SJSA1 (cell line): ENCODE results near the gene IFITM10. TPM values are rescaled to one million over a fixed set of nuclear protein-coding genes. Genes with fewer than 3 reads are reported as not detected.

Experiments used
- DNase-seq, 2 experiments: peaks; one replicate each; pipeline ENCODE4 v3.0.0-alpha.2; 2015 to 2020; ENCODE audit warnings: low spot score in 2 of 2, low read depth in 1 of 2
- H3K27ac ChIP-seq: fragments of 250-450 bp; sonication (Bioruptor Pico); 2 replicates; pipeline ENCODE4 v1.5.1; 2020; ENCODE audit warnings: mild to moderate bottlenecking, moderate library complexity
- H3K27me3 ChIP-seq: fragments of 250-450 bp; sonication (Bioruptor Pico); replicated peaks from 2 replicates; pipeline ENCODE4 v1.5.1; 2020; ENCODE audit warnings: mild to moderate bottlenecking, moderate library complexity
- H3K36me3 ChIP-seq: fragments of 250-450 bp; sonication (Bioruptor Pico); 2 replicates; pipeline ENCODE4 v1.5.1; 2020; ENCODE audit warnings: mild to moderate bottlenecking
- H3K4me1 ChIP-seq: fragments of 250-450 bp; sonication (Bioruptor Pico); replicated peaks from 2 replicates; pipeline ENCODE4 v1.6.1; 2021; ENCODE audit warnings: mild to moderate bottlenecking
- H3K4me3 ChIP-seq: fragments of 250-450 bp; sonication (Bioruptor Pico); 2 replicates; pipeline ENCODE4 v1.5.1; 2020; ENCODE audit warnings: mild to moderate bottlenecking
- H3K9me3 ChIP-seq: fragments of 250-450 bp; sonication (Bioruptor Pico); replicated peaks from 2 replicates; pipeline ENCODE4 v1.5.1; 2020; ENCODE audit warnings: mild to moderate bottlenecking
- total RNA-seq: library from RNA; depleted of rRNA; stranded (reverse); fragments of >200 nt; shearing (Covaris generic); gene quantifications from 2 replicates; pipeline ENCODE4 v1.2.3, GENCODE V29; 2014

The IFITM10 gene
- total RNA-seq, 1 experiment from 2014 or later, result 0.05 TPM

DNA sequence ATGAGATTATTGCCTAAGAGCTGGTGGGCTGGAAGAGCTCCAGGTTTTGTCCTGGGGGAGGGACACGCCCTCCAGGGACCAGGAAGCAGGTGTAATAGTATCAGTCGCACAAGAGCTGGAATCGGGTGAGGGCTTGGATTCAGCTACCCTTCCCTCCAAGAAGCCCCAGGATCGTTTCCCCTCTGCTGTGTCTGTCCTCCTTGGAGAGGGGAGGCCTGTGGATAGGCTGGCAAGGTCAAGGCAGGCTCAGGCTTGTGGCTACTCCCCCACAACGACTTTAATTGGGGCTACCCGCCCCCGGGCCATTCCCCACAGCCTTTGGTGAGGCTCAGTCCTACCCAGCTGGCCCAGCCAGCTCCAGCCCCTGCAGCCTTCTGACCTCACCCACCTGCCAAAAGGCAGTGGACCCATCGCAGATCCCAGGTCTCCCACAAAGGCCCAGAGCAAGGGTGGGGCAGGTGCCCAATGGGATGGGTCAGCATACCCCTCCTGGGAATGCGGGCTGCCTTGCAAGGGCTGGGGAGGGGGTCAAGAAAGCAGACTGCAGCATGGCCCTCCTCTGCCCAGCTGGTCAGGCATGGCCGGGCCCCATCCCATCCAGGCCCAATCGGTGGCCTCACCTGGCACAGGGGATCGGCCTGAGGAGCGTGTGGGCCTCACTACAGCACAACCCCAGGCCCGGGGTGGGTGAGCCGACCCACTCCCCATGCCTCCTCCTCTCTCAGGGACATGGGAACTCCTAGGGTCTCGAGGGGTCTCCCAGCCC lies 12.3 kb upstream of the IFITM10 start:
- Histone ChIP-seq H3K4me3 (peak overlapping the region; percentile 94), H3K4me1 (peaks cover 44% of the 10 kb centered on the region), H3K36me3 (peaks cover 39% of the 10 kb centered on the region), H3K9me3 (peaks cover 3% of the 10 kb centered on the region; the same call in 1 of the 2 replicates), H3K27me3 (no peaks in the 10 kb centered on the region), H3K27ac (no peak overlapping the region; the same call in 1 of the 2 replicates)
- DNase-seq, result no peak

DNA sequence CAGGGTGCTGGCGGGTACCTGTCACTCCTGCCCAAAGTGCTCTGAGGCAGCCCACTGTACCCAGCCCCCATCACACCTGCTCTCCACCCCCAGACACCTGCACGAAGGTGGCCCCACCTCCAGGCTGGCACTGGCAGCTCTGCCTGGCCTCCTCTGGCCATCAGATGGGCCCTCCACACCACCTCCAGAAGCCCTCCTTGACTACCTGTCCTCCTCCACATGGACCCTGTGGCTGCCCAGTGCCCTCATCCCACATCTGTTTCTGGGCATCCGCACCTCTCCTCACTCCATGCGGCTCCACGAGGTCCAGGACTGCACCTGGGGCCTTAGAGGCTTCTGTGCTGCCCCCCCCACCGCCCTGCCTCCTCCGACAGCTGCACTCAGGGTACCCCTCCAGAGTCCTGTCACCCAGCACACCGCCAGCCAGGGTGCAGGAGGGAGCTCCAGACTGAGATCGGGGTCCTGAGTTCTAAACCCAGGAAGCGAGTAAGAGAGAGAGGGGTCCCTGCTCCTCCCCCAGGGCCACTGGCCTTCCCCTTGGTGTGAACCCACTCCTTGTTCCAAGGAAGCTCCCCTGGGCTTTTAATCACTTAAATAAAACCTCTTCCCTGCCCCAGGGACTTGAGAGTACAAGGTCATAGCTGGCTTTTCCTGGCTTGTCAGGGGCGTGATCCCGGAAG lies 11.6 kb upstream of the IFITM10 start:
- Histone ChIP-seq H3K36me3 (peaks cover 47% of the 10 kb centered on the region), H3K9me3 (peaks cover 3% of the 10 kb centered on the region; the same call in 1 of the 2 replicates), H3K4me3 (no peak overlapping the region; the same call in 1 of the 2 replicates), H3K4me1 (peaks cover 44% of the 10 kb centered on the region), H3K27ac (no peak overlapping the region), H3K27me3 (no peaks in the 10 kb centered on the region)
- DNase-seq, result no peak

DNA sequence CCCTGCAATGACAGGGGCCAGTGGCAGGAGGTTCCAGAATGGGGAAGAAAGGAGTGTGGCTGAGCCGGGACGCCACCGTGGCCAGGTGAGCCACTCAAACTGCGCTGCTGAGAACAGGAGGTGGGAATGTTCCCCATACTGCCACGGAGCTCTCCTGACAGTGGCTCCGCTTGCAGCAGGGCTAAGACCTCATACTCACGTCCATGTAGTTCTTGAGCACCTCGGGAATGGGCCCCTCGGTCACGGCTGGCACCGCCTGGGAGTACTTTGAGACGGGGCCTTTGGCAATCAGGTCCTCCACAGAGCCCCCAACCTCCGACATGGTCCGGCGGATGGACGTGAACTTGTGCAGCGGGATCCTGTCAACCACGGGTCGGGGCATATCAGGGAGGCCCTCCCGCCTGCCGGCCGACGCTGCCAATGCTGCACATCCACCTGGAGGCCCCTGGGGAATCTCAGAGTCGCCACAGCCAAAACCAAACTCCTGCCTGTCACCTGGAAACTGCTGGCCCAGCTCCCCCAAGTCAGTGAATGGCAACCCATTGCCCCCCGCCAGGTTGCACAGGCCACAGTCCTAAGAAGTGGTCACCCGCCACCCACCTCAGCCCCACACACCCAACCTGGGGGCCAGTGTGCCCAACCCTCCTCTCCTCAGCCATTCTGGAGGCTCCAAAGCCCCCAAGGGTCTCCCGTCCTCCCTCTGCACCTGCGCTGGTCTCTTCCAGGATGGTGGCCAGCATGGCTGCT lies 10.9 kb upstream of the IFITM10 start:
- H3K27ac ChIP-seq, result peak overlapping the region; percentile 85
- H3K9me3 ChIP-seq, result peaks cover 3% of the 10 kb centered on the region; the same call in 1 of the 2 replicates
- H3K36me3 ChIP-seq, result peaks cover 52% of the 10 kb centered on the region
- no peak overlapping the region for H3K4me3 ChIP-seq
- peaks cover 44% of the 10 kb centered on the region for H3K4me1 ChIP-seq
- DNase-seq, result no peak
- no peaks in the 10 kb centered on the region for H3K27me3 ChIP-seq

DNA sequence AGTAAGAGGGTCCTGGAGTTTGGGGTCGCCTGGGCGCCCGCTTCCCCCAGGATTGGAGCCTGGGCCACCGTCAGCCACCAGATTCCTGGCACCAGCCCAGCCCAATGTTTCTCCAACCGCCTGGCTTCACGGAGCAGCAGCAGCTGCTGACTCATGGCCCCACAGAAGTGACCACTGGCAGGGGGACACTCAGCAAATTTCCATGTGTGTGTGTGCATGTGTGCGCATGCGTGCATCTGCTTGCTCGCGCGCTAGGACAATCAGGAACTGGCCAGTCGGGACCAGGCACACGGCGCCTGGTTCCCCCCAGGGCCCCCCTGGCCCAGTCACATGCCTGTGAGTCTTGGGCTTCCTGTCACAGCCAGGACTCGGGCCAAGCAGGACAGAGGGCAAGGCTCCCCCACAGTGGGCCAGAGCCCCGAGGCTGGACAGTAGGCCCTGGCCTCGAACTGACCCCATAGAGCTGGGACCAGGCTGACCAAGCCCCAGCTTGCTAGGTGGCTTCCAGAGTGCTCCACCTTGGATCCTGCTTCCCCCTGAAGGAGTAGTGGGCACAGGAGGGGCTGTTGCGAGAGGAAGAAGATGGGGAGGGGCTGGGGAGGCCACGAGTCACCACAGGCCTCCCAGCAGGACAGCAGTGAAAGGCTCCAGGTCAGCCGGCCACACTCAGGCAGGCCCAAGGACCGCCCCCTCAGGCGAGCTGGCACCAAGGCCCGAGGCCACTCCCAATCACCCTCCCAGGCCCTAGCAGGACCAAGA lies 10.1 kb upstream of the IFITM10 start:
- H3K4me3 ChIP-seq, result no peak overlapping the region
- H3K27me3 ChIP-seq, result no peaks in the 10 kb centered on the region

DNA sequence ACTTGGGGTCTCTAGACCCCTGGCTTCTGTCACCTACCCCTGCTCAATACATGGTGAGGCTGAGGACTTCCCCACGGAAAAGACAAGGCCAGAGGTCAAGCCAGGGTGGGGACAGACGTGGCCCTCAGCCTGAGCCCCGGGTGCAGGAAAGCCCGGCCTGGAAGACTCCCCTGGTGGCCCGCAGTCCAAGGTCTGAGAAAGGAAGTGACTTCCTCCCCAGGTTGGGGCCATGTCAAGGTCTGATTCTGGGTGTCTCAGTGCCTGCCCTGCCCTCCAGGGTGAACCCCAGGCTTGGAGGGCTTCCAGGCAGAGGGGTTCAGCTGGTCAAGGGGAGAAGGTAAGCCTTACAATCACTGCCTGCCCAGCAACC lies 9.4 kb upstream of the IFITM10 start:
- Histone ChIP-seq H3K27ac (peak overlapping the region; percentile 85), H3K9me3 (peaks cover 3% of the 10 kb centered on the region; the same call in 1 of the 2 replicates), H3K4me3 (no peak overlapping the region), H3K4me1 (peaks cover 44% of the 10 kb centered on the region), H3K36me3 (peaks cover 66% of the 10 kb centered on the region), H3K27me3 (no peaks in the 10 kb centered on the region)
- DNase-seq, result no peak

More for the DNA sequence above, 10.1 kb upstream of the IFITM10 start:
- Histone ChIP-seq H3K27ac (peak overlapping the region; percentile 85), H3K36me3 (peaks cover 59% of the 10 kb centered on the region), H3K4me1 (peaks cover 44% of the 10 kb centered on the region), H3K9me3 (peaks cover 3% of the 10 kb centered on the region; the same call in 1 of the 2 replicates)
- DNase-seq, result peak; percentile 83 to 95

DNA sequence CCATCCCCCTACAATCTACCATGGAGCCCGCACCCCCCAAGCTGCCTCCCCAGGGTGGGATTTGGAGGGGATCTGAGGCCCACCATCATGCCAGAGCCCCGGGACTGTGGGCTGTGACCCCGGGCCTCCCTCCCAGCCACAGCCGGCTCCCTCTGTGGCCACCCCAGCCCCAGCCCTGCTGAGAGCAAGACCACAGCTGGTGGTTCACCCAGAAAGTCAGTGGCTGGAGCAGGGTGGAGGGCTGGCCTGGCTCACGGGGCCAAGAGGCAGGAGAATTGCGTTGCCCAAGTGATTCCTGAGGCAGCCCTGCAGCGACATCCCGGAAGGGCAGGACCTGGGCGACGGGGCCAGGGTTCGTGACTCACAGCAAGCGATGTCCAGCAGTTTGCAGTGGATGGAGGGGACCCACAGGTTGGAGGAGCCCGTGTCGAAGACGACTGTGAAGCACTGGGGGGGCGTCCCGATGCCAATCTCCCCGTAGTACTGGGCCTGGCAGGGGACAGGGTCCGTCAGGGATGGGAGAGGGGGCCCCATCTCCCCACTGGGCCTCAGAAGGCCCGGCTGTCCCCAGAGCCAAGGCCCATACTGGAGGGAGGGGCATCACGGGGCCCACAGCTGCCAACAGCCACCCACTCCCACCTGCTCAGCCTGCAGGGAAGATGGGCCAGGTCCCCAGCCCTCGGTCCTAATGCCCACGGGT lies 8.9 kb upstream of the IFITM10 start:
- Histone ChIP-seq H3K27me3 (no peaks in the 10 kb centered on the region), H3K36me3 (peaks cover 67% of the 10 kb centered on the region), H3K4me1 (peaks cover 43% of the 10 kb centered on the region), H3K9me3 (peaks cover 3% of the 10 kb centered on the region; the same call in 1 of the 2 replicates), H3K4me3 (no peak overlapping the region), H3K27ac (peak overlapping the region; percentile 85)
- DNase-seq, result no peak

DNA sequence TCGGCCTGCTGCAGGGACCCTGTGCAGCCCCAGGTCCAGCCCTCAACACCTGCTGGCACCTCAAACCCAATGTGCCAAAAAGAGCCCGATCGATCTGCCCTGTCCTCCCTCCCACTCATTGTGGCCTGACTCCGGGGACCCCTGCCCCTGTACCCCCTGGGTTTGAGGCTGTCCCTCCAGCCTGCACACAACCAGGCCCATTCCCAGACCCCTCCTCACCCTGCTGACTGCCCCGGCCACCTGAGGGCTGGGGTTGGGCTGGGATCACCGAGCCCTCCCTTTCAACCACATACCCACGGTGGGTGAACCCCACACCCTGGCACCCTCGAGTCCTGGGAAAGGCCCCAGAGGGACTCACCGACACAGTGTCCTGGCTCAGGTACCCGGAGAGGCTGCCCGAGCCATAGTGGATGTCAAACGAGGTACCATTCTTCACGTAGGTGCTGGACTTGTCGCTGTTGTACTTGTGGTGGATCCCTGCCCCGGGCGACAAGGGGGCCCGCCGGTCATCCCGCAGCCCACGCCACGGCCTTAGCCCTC lies 8.3 kb upstream of the IFITM10 start:
- no peaks in the 10 kb centered on the region for H3K27me3 ChIP-seq
- no peak overlapping the region for H3K27ac ChIP-seq
- H3K4me1 ChIP-seq, result peaks cover 39% of the 10 kb centered on the region
- peaks cover 64% of the 10 kb centered on the region for H3K36me3 ChIP-seq
- DNase-seq, result no peak
- H3K4me3 ChIP-seq, result no peak overlapping the region
- H3K9me3 ChIP-seq, result peaks cover 3% of the 10 kb centered on the region; the same call in 1 of the 2 replicates

DNA sequence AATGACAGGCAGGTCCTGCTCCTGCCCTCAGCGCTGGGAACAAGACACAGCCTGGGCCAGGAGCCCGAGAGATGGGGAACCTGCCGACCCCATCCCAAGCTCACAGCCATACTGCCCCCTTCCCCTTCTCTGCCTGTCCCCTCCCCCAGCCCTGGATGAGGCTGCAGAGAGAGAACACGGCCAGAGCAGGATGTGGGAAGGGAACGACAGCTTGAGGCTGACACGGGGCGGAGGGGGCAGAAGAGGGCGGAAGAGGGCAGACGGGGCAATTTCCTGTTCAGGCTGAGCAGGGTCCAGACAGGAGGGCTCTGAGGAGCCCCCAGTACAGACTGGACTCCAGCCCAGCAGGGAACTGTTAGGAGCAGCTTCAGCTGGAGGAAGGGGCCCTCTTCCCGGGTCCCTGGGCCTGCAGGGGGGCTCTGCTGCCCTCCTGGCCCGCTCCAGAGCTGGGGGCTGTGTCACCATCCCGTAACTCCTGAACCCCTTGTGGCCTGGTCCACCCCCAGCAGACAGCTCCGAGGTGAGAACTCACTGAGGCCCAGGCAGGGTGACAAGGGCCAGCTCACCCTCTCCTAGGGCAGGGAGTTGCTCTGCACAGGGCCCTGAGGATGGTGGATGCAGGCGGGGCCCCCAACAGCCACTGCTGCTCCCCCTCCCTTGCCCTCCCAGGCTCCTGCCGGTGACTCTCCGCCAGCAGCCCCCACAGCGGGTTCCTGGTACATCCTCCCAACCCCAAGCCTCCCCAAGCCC lies 7.6 kb upstream of the IFITM10 start:
- no peak overlapping the region for H3K27ac ChIP-seq
- H3K9me3 ChIP-seq, result no peaks in the 10 kb centered on the region
- DNase-seq, result no peak
- H3K4me3 ChIP-seq, result no peak overlapping the region
- H3K36me3 ChIP-seq, result peaks cover 65% of the 10 kb centered on the region
- no peaks in the 10 kb centered on the region for H3K27me3 ChIP-seq
- peaks cover 37% of the 10 kb centered on the region for H3K4me1 ChIP-seq

DNA sequence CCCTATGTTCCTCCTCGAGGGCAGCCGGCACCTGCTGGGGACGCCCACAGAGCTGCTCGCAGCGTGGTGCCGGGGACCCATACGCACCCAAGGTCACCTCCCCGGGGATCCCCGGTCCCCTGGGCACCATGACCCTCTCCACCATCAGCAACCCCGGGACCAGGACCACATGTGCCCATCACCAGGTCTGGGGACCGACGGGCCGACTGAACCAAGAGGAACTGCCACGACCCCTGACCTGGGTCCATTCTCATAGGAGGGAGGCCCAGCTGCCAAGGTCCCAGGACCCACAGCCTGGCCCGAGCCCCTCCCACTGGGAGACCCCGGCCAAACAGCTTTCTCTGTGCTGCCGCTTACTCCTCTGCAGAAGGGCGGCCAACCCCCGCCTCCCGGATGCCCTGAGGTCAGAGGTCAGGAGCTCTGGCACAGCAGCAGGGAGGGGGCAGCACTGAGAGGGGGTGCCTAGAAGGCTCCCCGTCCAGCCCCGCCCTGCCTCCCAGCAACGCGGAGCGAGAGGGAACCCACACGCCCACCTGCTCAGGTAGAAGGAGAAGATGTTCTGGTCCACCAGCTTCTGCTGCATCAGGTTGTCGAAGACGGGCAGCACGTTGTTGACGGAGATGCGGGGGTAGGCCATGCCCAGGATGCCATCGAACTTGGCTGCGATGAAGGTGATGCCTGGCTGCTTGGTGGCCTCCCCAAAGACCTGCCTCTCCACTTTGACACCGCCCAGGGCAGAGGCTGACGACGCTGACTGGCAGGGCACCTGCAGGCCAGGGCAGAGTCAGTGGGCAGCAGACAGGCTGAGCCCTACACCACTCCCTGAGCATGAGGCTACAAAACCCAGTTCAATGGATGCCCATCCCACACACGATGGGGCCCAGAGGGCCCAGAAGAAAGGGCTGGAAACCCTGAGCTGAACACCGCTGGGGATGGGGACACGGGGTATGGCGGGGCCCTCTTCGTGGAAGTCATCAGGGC lies 6.7 kb upstream of the IFITM10 start:
- Histone ChIP-seq H3K27me3 (no peaks in the 10 kb centered on the region), H3K4me3 (no peak overlapping the region), H3K36me3 (peaks cover 71% of the 10 kb centered on the region), H3K4me1 (peaks cover 28% of the 10 kb centered on the region), H3K27ac (no peak overlapping the region), H3K9me3 (no peaks in the 10 kb centered on the region)
- DNase-seq, result no peak

DNA sequence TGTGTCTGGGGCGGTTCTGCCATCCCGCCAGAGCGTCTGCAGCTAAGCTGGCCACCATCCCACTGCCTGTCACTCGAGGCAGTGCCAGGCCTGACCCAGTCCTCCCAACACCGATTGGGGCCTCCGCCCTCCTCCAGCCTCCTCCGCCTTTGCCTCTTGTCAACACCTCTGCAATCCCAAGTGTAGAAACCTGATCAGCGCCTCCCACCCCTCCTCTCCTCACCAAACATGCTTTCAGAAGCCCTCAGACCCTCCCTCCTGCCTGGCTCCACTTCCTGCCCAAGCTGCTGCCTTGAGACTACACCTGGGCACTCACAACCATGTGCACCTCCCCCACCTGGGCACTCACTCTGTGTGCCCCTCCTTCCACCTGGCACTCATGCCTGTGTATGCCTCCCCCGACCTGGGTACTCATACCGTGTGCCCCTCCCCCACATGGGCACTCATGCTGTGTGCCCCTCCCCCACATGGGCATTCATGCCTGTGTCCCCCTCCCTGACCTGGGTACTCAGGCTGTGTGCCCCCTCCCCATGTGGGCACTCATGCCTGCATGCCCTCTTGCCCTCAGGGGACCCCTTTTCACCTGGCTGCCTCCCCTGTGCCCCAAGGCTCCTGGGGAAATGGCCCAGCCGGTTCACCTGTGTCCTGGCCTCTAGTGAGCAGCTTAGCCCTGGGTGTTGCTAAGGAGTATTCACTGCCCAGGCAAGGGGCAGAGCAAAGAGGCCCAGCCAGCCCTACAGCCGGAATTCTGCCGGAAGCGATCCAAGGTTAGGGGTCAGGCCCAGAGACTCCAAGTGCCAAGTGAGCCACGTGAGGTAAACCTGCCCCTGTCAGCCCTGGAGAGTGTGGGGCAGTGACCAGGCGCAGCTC lies 5.5 kb upstream of the IFITM10 start:
- peaks cover 70% of the 10 kb centered on the region for H3K36me3 ChIP-seq
- DNase-seq, result no peak
- no peaks in the 10 kb centered on the region for H3K9me3 ChIP-seq
- no peak overlapping the region for H3K4me3 ChIP-seq
- H3K4me1 ChIP-seq, result peaks cover 20% of the 10 kb centered on the region
- H3K27me3 ChIP-seq, result no peaks in the 10 kb centered on the region
- no peak overlapping the region for H3K27ac ChIP-seq

DNA sequence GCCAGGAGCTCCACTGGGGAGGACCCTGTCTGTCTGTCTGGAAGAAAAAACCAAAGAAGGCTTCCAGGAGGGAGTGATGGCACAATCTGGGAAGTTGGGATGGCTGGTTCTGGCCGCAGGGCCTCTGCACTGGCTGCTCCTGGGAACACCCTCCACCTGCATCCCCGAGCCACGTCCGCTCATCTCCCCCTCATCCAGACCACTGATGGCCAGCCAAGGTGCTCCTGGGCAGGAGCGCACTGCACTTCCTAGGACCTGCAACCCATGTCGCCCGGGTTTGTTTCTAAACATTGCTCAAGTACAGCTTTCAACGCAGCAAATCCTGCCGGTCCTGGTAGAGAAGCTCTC lies 4.9 kb upstream of the IFITM10 start:
- Histone ChIP-seq H3K4me1 (peaks cover 20% of the 10 kb centered on the region), H3K36me3 (peaks cover 66% of the 10 kb centered on the region), H3K27ac (no peak overlapping the region), H3K9me3 (no peaks in the 10 kb centered on the region), H3K27me3 (no peaks in the 10 kb centered on the region), H3K4me3 (no peak overlapping the region)
- no peak for DNase-seq
